Right renal cortex interstitium (tissue), 3 donors: ENCODE data around the gene ACTA2. TPM values are rescaled to one million over a fixed set of nuclear protein-coding genes. Genes with fewer than 3 reads are reported as not detected.

Source experiments
- DNase-seq, 3 donors: peaks; one replicate each; pipeline ENCODE4 v3.0.0-alpha.2; 2013; ENCODE audit warnings: low read depth in 3 of 3, low spot score in 2 of 3
- polyA plus RNA-seq, 3 donors: library from polyadenylated mRNA; unstranded; fragments of 120-200 nt; gene quantifications; one replicate each; pipeline ENCODE4 v1.2.1, GENCODE V29; 2013; ENCODE audit not compliant: insufficient read length in 3 of 3

ACTA2 gene
- polyA plus RNA-seq: 100 to 1,000 TPM; 174 to 195 (median 189) TPM

DNA sequence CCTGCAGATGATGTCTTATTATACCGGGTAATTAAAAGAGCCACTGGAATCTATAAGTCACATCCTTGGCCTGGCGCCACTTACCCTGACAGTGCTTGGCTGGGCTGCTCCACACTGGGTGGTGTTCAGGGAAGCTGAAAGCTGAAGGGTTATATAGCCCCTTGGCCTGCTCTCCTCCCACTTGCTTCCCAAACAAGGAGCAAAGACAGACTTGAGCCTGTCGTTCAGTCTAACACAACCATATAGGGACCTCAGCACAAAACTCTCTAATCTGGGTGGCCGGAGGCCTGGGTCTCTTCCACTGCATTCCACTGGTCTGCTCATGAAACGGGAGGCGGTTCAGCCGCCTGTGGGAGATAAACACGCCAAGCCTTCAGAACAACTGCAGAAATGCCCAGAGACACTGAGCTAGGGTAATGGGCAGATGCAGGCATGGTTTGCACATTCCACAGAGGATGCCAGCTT is at the start of gene ACTA2:
TSS of gene ACTA2 (minus strand) at position 127 of the 465 bp plus-strand sequence. CDS start 3,843 bp downstream, outside the sequence.
- no peak for DNase-seq

DNA sequence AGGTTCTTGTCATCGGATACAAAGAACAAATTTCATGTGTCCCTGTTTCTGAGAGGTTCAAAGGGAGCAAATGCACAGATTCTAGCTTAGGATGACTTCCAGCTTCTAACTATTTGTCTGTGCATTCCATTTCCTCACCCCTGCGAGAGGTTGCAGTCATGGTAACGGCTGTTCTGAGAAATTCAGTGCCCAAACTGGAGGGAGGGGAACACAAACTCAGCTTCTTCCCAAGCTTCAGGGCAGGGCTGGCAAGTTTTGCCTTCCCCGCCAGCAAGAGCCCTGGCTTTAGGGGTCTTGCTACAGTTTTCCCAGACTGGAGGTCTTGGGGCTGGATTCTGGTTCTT is 49.1 kb upstream of the ACTA2 start:
- DNase-seq: peak in 1 of 3 donors; percentile 15

DNA sequence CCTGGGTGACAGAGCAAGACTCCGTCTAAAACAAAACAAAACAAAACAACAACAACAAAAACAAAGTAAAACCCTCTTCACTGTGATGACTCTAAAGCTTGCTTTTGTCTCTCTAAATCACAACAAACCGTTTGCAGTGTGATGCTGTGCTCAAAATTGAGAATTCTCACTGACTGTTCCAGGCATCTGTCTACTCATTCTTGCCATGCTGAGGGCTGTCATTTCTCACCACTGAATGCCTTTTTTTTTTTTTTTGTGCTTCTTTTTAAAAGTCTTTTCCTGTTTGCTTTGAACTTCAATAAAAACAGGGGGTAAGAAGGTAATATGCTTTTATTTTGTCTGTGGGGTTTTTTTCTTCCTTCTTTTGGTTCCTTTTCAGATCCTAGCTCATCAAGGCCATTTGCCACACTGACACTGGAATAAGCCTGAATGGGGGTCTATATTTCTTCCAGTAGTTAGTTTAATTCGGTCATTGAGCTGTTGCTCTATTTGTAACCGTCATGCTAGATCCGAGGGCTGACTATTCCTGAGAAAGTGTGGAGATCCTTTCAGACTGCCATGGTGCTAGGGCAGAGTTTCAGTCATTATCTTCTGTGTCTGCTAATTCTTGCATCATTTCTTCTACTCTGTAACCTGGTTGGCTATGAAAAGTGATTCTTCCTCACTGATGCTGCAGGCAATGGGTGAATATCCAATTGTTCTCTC is 48.6 kb upstream of the ACTA2 start:
- no peak for DNase-seq

DNA sequence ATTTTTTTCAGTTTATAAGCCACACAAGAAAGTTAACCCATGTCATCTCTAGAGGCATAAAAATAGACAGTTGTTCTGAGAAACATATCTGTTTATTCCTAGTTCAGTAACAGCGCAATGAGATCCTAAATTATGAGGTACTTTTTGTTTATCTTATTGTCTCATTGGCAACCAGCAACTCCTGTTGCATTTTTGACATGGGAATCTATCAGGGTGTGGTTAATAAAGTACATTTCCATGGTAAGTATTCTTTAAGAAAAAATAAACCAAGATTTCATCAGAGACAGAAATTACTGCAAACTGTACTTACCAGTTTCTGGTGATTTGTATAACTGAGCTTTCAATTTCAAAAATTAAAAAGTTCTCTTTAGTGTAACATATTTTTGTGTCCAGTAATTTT is 47.1 kb upstream of the ACTA2 start:
- DNase-seq: no peak

DNA sequence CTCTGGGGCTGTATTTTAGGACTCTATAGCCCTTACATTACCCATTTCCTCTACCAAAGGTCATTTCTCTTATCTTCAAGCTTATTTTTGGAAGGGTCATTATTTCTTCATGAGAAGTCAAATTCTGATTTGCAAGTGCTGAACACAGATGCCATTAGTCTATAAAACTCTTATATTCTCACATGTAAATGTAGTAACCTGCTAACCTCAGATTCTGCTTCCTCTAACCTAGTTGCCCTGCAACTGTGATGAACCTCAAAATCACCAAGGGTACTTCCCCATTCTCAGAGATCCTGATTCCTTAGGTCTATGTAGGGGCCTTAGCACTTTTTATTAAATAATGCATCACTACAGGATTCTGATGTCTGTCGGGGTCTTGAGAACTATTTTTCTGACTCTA is 44.4 kb upstream of the ACTA2 start:
- no peak for DNase-seq

DNA sequence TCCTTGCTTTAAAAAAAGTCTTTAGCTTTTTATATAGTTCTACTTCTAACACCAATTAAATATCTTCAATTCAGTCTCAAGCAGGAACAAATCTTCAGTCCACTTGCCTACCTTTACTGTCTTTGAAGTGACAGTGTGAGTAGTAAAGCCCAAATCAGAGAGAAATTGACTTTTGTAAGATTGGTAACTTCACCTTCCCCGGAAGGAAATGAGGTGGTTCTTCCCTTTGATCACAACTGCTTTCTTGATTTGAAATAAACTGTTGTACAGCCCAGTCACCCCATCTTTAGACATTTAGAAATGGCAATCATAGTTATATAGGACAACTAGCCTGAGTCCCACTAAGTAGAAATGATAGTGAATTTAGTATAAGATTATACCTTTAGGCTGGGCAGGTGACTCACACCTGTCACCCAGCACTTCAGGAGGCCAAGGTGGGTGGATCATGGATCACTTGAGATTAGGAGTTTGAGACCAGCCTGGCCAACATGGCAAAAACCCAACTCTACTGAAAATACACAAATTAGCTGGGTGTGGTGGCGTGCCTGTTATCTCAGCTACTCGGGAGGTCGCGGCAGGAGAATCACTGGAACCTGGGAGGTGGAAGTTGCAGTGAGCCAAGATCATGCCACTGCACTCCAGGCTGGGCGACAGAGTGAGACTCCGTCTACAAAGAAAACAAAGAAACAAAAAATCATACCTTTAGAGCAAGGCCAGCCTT is 42.7 kb upstream of the ACTA2 start:
- DNase-seq: no peak

DNA sequence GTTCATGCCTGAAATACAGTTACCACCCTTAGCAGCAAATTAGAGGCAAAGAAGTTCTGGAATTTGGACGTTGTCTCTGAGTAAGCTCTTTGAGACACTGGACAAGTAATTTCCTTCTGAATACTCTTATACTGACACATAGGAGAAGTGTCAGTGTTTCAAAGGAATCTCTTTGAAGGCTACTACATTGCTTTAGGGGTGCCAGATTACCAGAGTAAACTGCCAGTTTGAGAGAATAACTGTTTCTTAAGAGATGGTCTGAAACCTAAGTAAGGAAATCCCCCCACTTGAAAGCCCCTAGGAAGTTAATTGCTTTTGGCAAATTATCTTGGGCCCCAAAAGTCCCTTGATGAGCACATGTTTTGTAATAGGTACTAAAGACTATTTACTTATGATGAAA is 41.4 kb upstream of the ACTA2 start:
- DNase-seq: no peak

DNA sequence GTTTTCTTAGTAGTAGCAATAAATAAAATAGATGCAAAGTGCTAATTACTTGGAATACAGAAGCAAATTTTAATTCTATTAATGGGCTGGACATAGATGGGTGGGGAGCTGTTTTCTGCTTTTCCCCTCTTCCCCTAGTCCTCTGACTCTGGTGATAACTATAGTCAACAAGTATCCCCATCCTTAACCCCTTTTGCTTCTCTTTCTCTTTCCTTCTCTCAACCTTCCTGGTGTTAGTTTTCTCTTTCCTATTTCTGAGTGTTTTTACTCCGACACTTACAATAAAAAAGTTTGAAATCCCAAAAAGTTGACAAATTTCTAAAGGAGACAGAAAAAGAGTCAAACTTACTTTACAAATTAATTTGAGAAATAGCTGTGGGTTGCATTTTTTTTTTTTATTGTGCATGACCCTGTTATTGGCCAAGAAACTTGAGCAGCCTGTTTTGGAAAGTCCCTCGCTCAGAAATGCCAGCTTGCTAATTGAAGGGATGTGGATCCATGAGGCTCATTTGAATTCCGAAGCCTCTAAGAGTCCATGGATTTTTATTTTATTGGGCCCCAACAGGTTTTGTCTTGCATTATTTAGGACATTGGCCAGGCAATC is 40.5 kb upstream of the ACTA2 start:
- DNase-seq: peak in 1 of 3 donors; percentile 19

DNA sequence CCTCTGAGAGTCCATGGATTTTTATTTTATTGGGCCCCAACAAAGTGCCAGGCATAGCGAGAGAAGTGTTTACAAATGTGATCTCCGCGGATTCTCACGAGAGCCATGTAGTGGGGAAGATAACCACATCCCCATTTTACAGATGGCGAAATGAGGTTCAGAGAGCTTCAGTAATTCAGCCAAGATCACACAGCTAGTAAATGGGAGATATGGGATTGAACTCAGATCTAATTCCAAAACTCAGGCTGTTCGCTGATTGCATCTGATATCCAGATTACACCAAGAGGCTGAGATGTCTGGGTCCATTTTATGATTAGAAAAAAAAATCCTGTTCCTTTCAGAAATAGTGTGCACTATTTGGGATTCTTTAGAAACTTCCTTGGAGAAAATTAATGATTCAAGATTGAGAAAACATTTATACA is 39.3 kb upstream of the ACTA2 start:
- no peak for DNase-seq

DNA sequence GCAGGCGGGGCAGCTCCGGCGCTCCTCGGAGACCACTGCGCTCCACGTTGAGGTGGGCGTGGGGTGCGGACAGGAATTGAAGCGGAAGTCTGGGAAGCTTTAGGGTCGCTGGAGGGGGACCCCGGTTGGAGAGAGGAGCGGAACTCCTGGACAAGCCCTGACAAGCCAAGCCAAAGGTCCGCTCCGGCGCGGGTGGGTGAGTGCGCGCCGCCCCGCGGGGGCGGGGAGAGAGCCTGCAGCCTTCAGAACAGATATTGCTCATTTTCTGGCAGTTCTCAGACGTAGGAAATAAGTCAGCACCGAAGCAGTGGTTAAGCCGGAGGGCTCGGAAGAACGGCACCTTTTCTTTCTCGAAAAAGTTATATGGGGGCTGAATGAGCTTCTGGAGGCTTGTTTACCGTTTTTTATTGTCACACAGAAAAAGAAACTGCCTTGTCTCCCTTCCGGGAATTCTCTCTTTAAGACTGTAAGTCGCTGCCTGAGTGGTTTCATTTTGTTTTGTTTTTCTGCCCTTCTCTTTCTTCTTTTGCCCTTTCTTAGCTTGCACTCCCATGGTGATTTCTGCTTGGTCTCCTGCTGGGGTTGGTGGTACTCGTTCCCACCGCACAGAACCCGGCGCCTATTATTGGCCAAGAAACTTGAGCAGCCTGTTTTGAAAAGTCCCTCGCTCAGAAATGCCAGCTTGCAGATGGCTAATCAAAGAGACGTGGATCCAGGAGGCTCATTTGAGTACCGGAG is 38.8 kb upstream of the ACTA2 start:
- peak in 2 of 3 donors; percentile 42 to 60 for DNase-seq

DNA sequence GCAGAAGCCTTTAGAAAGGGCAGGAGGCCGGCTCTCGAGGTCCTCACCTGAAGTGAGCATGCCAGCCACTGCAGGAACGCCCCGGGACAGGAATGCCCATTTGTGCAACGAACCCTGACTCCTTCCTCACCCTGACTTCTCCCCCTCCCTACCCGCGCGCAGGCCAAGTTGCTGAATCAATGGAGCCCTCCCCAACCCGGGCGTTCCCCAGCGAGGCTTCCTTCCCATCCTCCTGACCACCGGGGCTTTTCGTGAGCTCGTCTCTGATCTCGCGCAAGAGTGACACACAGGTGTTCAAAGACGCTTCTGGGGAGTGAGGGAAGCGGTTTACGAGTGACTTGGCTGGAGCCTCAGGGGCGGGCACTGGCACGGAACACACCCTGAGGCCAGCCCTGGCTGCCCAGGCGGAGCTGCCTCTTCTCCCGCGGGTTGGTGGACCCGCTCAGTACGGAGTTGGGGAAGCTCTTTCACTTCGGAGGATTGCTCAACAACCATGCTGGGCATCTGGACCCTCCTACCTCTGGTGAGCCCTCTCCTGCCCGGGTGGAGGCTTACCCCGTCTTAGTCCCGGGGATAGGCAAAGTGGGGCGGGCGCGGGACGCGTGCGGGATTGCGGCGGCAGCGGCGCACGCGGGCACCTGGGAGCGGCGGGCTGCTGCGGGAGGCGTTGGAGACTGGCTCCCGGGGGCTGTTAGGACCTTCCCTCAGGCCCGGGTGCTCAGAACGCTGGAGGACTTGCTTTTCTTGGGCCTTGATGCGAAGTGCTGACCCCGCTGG is 38.0 kb upstream of the ACTA2 start, which contains the start of gene FAS:
TSS of gene FAS (plus strand) at position 415 of the 777 bp plus-strand sequence. CDS start at position 494, 79 bp downstream.
- peak in 2 of 3 donors; percentile 42 to 56 for DNase-seq

DNA sequence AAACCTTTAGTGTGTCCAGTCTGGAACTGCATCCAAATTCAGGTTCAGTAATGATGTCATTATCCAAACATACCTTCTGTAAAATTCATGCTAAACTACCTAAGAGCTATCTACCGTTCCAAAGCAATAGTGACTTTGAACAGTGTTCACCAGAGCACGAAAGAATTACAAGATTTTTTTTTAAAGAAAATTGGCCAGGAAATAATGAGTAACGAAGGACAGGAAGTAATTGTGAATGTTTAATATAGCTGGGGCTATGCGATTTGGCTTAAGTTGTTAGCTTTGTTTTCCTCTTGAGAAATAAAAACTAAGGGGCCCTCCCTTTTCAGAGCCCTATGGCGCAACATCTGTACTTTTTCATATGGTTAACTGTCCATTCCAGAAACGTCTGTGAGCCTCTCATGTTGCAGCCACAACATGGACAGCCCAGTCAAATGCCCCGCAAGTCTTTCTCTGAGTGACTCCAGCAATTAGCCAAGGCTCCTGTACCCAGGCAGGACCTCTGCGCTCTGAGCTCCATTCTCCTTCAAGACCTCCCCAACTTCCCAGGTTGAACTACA is 37.3 kb upstream of the ACTA2 start:
- DNase-seq: peak in 2 of 3 donors; percentile 51 to 52

DNA sequence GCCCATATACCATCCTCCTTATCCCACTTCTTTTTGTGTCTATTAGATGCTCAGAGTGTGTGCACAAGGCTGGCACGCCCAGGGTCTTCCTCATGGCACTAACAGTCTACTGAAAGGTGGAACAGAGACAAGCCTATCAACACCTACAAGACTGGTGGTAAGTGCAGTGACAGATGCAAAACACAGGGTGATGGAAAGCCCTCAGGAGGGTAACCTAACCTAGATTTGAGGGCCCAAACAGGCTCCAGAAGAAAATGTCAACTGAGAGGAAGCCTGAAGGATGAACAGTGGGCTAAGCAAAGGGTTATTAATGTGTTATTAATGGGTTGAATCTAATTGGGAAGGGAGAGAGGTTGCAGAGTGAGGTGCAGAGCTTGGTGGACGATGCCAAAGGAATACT is 36.9 kb upstream of the ACTA2 start:
- DNase-seq: no peak

DNA sequence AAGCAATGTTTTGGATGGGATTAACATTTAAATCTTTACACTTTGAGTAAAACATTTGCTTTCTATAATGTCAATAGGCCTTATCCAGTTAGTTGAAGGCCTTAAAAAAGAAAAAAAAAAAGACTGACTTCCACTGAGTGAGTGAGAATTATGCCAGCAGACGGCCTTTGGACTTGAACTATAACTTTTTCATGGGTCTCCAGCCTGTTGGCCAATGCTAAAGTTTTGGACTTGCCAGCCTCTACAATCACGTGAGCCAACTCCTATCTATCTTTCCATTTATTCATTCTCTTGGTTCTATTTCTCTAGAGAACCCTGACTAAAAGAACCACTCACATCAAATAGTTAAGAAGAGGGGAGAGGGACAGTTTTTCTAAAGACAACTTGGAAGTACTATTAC is 35.3 kb upstream of the ACTA2 start:
- no peak for DNase-seq

DNA sequence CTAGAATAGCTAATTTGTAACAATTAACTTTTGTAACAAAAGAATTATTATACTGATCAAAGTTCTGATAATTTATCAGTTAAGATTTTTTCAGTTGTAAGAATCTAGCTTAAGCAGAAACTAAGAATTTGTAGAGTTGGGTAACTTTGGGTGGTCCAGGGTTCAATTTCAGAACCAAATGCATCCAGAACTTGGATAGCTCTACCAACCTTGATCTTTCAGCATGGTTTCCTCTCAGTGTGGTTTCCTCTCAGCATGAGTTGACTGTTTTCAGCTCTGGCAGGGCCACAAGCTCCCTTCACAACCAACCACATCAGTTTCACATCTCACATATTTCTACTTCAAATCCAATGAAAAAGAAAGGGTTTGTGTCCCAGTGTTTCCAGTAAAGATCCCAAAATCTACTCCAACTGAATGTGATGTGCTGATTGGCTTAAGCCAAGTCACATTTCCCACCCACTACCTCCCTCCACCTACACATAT is 34.7 kb upstream of the ACTA2 start:
- no peak for DNase-seq

DNA sequence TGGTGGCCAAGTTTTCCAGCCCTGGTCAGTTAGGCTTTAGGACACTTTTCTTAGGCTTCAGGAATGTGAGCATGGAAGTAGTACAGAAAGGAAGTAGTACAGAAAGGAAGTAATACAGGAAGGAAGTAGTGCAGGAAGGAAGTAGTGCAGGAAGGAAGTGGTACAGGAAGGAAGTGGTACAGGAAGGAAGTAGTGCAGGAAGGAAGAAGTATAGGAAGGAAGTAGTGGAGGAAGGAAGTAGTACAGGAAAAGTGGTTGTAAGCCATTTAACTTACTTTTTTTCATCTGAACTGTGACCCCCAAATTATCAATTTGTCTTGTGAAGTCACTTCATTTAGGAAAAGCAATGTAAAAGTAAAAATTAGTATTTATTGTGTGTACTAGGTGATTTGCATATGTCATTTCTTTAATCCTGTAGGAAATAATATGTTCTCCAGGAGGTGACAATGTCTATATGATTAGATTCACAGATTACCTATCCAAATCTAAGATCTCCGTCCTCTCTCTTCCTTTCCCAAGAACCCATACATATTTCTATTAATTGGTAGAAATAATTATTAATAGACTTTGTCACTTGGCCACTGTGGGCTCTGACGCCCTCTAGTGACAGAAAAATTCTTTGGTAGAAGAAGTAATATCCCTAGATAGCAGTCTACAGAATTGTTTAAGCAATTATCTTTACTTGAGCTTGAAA is 34.1 kb upstream of the ACTA2 start:
- peak in 1 of 3 donors; percentile 23 for DNase-seq

DNA sequence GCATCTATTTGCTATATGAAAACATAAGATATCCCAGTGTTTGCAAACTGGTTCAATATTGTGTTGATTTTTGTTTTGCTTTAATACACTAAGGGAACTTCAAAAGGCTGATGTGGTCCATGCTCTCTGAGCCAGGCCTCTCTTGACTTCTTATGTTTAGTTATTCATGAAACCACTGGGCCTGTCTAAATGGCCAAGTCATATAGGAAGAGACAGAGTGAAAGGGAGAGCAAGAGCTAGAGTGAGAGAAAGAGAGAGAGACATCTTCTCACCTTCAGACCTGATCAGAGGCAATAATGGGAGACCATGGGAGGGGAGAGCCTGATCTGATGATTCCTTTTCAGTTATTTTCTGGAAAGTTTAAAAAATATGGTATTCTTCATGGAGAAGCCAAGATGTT is 32.0 kb upstream of the ACTA2 start:
- DNase-seq: no peak

DNA sequence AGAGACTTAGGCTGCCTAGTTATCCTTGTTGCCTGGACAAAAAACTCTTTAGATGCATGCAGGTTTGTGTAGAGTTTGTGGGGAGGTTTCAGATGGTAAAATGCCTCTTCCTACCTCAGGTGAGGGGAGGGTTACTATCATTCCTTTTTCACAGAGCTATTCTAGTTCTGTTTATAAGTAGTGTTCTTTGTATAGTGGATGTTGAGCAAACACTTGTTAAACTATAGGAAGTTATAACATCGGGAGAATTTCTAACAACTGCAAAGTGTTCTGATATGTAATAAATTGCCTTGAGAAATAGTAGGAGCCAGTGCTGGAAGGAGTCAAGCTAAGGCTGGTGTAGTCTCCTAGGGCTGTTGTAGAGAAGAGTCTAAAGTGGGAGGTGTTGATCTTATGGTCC is 31.4 kb upstream of the ACTA2 start:
- DNase-seq: no peak

DNA sequence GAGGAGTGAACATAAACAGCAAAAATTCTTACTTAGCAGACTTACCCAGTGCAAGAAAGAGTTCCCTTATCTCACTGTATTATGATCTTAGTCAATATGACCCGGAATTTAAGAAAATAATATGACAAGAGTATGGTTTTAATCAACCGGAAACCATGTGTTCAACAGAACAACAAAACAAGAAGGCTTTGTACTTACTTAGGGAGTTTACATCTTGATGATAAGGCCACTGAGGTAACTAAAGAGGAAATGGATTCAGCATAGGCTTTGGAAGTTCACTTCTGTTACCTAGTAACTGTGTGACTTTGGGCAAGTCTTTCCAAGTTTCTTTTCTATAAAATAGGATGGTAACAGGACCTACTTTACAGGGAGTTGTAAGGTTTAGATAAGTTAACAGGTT is 30.6 kb upstream of the ACTA2 start:
- DNase-seq: no peak
